ENCODE measurements around the gene ANTKMT. TPM values are rescaled to one million over a fixed set of nuclear protein-coding genes. Genes with fewer than 3 reads are reported as not detected.

Gene ANTKMT
- total and polyA plus RNA-seq, 2 donors from 2014 or later, result 44.1 to 70.4 TPM

DNA sequence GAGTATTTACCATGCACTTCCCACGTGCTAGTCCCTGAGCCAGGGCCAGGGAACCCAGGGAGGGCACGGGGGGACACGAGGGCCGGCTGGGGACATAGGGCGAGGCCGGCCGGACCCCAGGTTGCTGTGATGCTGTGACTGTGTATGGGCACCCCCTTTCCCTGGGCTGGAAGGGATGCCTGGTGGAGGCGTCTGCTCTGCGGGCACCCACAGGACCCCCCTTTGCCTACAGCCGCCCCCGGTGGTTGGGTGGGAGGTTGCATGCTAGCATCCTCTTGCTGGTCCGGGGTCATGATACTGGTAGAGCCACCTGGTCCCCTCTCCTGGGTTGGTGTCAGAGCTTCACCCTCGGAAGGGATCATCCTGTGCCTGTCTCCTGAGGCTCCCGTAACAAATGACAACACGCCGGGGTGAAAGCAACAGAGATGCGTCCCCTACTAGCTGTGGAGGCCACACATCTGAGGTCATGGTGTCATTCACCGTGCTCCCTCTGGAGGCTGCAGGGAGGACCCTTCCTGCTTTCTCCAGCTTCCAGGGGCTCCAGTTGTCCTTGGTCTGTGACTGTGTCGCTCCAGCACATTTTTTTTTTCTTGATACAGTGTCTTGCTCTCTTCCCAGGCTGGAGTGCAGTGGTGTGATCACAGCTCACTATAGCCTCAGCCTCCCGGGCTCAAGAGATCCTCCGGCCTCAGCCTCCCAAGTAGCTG is 23.0 kb downstream of the ANTKMT start:
- Histone ChIP-seq H3K4me3 (ENCODE audit: low read length in 3 of 3) (no peak overlapping the region), H3K27me3 (ENCODE audit: control insufficient read depth, insufficient read depth, low read length) (no peaks in the 10 kb centered on the region), H3K9ac (ENCODE audit: low read length in 3 of 3) (no peak overlapping the region), H3K36me3 (ENCODE audit: control insufficient read depth in 2 of 3, insufficient read depth in 3 of 3, low read length in 3 of 3) (no peaks in the 10 kb centered on the region), H3K27ac (ENCODE audit: low read depth in 2 of 2, low read length in 2 of 2) (no peak overlapping the region), H3K4me1 (ENCODE audit: control insufficient read depth in 2 of 3, insufficient read depth in 2 of 3, low read depth in 1 of 3, low read length in 3 of 3) (peaks cover 0 to 11% (median 0%) of the 10 kb centered on the region in 3 donors), H3K9me3 (ENCODE audit: control insufficient read depth in 2 of 3, insufficient read depth in 1 of 3, low read length in 3 of 3) (no peaks in the 10 kb centered on the region)
- intact Hi-C loops (cut with DNase I), result no loop called here
- TF ChIP-seq, protein P1, sequence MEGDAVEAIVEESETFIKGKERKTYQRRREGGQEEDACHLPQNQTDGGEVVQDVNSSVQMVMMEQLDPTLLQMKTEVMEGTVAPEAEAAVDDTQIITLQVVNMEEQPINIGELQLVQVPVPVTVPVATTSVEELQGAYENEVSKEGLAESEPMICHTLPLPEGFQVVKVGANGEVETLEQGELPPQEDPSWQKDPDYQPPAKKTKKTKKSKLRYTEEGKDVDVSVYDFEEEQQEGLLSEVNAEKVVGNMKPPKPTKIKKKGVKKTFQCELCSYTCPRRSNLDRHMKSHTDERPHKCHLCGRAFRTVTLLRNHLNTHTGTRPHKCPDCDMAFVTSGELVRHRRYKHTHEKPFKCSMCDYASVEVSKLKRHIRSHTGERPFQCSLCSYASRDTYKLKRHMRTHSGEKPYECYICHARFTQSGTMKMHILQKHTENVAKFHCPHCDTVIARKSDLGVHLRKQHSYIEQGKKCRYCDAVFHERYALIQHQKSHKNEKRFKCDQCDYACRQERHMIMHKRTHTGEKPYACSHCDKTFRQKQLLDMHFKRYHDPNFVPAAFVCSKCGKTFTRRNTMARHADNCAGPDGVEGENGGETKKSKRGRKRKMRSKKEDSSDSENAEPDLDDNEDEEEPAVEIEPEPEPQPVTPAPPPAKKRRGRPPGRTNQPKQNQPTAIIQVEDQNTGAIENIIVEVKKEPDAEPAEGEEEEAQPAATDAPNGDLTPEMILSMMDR (IDR thresholded peaks at IDR 0.05; ENCODE audit: borderline replicate concordance, extremely low read depth, insufficient read depth), result no peak
- no peak for DNase-seq
- no peak for FAIRE-seq

DNA sequence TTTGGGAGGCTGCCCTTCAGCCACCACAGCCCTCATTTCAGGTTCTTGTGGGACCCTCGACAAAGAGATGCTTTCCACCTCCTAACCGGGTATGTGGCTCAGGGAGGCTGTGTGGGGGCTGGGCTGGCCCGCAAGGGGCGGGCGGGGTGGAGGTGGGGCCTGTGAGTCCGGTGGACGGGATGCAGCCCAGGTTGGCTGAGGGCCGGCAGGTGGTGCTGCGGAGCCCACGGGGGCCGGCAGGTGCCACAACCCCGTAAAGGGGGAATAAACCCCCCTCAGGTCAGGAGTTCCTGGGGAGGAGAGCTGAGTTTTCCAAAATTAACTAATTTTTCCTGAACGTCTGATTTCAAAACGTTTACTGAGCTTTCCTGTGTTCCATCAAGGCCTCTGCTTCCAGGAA is 24.8 kb downstream of the ANTKMT start:
- Histone ChIP-seq H3K27me3 (ENCODE audit: control insufficient read depth, insufficient read depth, low read length) (no peaks in the 10 kb centered on the region), H3K4me1 (ENCODE audit: control insufficient read depth in 2 of 3, insufficient read depth in 2 of 3, low read depth in 1 of 3, low read length in 3 of 3) (peaks cover 0 to 3% (median 0%) of the 10 kb centered on the region in 3 donors), H3K9me3 (ENCODE audit: control insufficient read depth in 2 of 3, insufficient read depth in 1 of 3, low read length in 3 of 3) (no peaks in the 10 kb centered on the region), H3K27ac (ENCODE audit: low read depth in 2 of 2, low read length in 2 of 2) (no peak overlapping the region), H3K9ac (ENCODE audit: low read length in 3 of 3) (no peak overlapping the region), H3K4me3 (ENCODE audit: low read length in 3 of 3) (no peak overlapping the region), H3K36me3 (ENCODE audit: control insufficient read depth in 2 of 3, insufficient read depth in 3 of 3, low read length in 3 of 3) (no peaks in the 10 kb centered on the region)
- DNase-seq (peak in 3 of 5 donors; percentile 54 to 68 (median 64)), FAIRE-seq (no peak)
- intact Hi-C loops (cut with DNase I), result no loop called here
- TF ChIP-seq, protein P1 (IDR thresholded peaks at IDR 0.05; ENCODE audit: borderline replicate concordance, extremely low read depth, insufficient read depth), result peak; percentile 38

DNA sequence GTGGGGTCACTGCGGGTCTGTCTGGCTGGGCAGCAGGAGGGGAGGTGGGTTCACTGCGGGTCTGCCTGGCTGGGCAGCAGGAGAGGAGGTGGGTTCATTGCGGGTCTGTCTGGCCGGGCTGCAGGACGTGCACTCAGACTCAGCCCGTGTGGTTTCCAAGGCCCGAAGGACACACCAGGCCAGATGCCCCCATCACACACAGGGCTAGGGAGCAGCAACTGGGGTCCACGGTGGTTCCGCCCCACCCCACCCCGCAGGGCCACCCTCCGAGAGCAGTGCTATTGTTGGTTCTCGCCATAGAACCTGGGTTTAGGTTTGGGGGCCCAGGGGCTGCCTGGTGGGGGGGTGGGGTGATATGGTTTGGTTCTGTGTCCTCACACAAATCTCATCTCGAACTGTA is 25.7 kb downstream of the ANTKMT start:
- FAIRE-seq, result no peak
- Histone ChIP-seq H3K9ac (ENCODE audit: low read length in 3 of 3) (no peak overlapping the region), H3K9me3 (ENCODE audit: control insufficient read depth in 2 of 3, insufficient read depth in 1 of 3, low read length in 3 of 3) (no peaks in the 10 kb centered on the region), H3K27ac (ENCODE audit: low read depth in 2 of 2, low read length in 2 of 2) (no peak overlapping the region), H3K4me3 (ENCODE audit: low read length in 3 of 3) (no peak overlapping the region), H3K27me3 (ENCODE audit: control insufficient read depth, insufficient read depth, low read length) (no peaks in the 10 kb centered on the region), H3K4me1 (ENCODE audit: control insufficient read depth in 2 of 3, insufficient read depth in 2 of 3, low read depth in 1 of 3, low read length in 3 of 3) (no peaks in the 10 kb centered on the region), H3K36me3 (ENCODE audit: control insufficient read depth in 2 of 3, insufficient read depth in 3 of 3, low read length in 3 of 3) (no peaks in the 10 kb centered on the region)
- DNase-seq, result peak in 1 of 5 donors; percentile 38
- TF ChIP-seq, protein P1 (IDR thresholded peaks at IDR 0.05; ENCODE audit: borderline replicate concordance, extremely low read depth, insufficient read depth), result no peak
- intact Hi-C loops (cut with DNase I), result no loop called here

All from kidney (tissue), 14 donors.